Mucosa of descending colon (tissue), 3 donors: ENCODE results near the gene PPARA. TPM values are rescaled to one million over a fixed set of nuclear protein-coding genes. Genes with fewer than 3 reads are reported as not detected.

Experiments
- ATAC-seq: fragments of 200-7000 bp; cut with Tn5 transposase; one replicate; pipeline ENCODE4 v1.9.1; 2020; ENCODE audit warnings: mild to moderate bottlenecking, moderate library complexity
- DNase-seq, 3 donors: peaks; one replicate each; pipeline ENCODE4 v3.0.0-alpha.2; 2020
- H3K36me3 ChIP-seq: fragments of 200-600 bp; one replicate; pipeline ENCODE4 v1.8.0; 2021; ENCODE audit warnings: low read depth, mild to moderate bottlenecking
- H3K4me1 ChIP-seq: fragments of 200-600 bp; one replicate; pipeline ENCODE4 v1.8.0; 2021; ENCODE audit warnings: low read depth, mild to moderate bottlenecking
- H3K4me3 ChIP-seq: fragments of 200-600 bp; one replicate; pipeline ENCODE4 v1.8.0; 2021; ENCODE audit warnings: mild to moderate bottlenecking
- H3K9me3 ChIP-seq: fragments of 200-600 bp; one replicate; pipeline ENCODE4 v1.8.0; 2021; ENCODE audit warnings: mild to moderate bottlenecking
- CTCF ChIP-seq: fragments of 200-600 bp; IDR thresholded peaks from one replicate; pipeline ENCODE4 v1.8.0; 2022; ENCODE audit warnings: antibody characterized with exemption, mild to moderate bottlenecking
- intact Hi-C, 2 donors: fragments of 100-400 bp; cut with DNase I in 1 of 2; cut with micrococcal nuclease in 1 of 2; formaldehyde crosslinking; loops; one replicate each; pipeline versions ENCODE4 v1.11.0 to v1.11.1; 2022; cut with DNase I, micrococcal nuclease
- total RNA-seq, 3 donors: library from RNA; stranded (reverse); fragmentation: NEBNext Ultra II Directional in 2 of 3; extraction: Animal tissue kit (Norgen Biotek cat#: 25700) in 2 of 3; gene quantifications; one replicate each; pipeline versions ENCODE4 v1.2.1 to v1.2.4, GENCODE V29; 2021 to 2023
- donor health status: DM: no; HTN: no; CAD: no; lungs with moderate emphysema.
- donor health status: DM: no; HTN: no; CAD: no.
- donor health status: DM: no; HTN: yes; CAD: no.

PPARA gene
- total RNA-seq, 3 donors from 2014 or later = 57.9 to 81.4 (median 58.5) TPM

- Histone ChIP-seq H3K4me3 (no peak overlapping the region), H3K36me3 (no peaks in the 10 kb centered on the region), H3K4me1 (no peaks in the 10 kb centered on the region), H3K9me3 (peaks cover 13% of the 10 kb centered on the region)
- DNase-seq (no peak), ATAC-seq (no peak)
- intact Hi-C loops = no loop called here
- TF ChIP-seq CTCF = no peak
Observed at GRCh38 chr22:46209262-46209661, 58.9 kb downstream of the PPARA start.

GRCh38 chr22:46212195-46212594, 61.9 kb downstream of the PPARA start:
- TF ChIP-seq CTCF = no peak
- Histone ChIP-seq H3K4me1 (no peaks in the 10 kb centered on the region), H3K9me3 (peaks cover 13% of the 10 kb centered on the region), H3K36me3 (peaks cover 8% of the 10 kb centered on the region), H3K4me3 (no peak overlapping the region)
- no peak for DNase-seq
- no peak for ATAC-seq
- intact Hi-C loops = no loop called here

GRCh38 chr22:46213052-46213451, 62.7 kb downstream of the PPARA start:
- Histone ChIP-seq H3K36me3 (peaks cover 8% of the 10 kb centered on the region), H3K4me1 (no peaks in the 10 kb centered on the region), H3K9me3 (peaks cover 13% of the 10 kb centered on the region), H3K4me3 (no peak overlapping the region)
- intact Hi-C loops = no loop called here
- DNase-seq (no peak), ATAC-seq (no peak)
- TF ChIP-seq CTCF = no peak

GRCh38 chr22:46214149-46214548, 63.8 kb downstream of the PPARA start:
- intact Hi-C loops = no loop called here
- H3K36me3 ChIP-seq = peaks cover 8% of the 10 kb centered on the region

GRCh38 chr22:46214616-46215015, 64.3 kb downstream of the PPARA start:
- no peak for DNase-seq
- no peak for TF ChIP-seq CTCF
- Histone ChIP-seq H3K9me3 (peaks cover 2% of the 10 kb centered on the region), H3K36me3 (peaks cover 8% of the 10 kb centered on the region), H3K4me1 (no peaks in the 10 kb centered on the region), H3K4me3 (no peak overlapping the region)
- intact Hi-C loops = no loop called here
- ATAC-seq = no peak

More at GRCh38 chr22:46214149-46214548, 63.8 kb downstream of the PPARA start:
- DNase-seq (no peak), ATAC-seq (no peak)
- no peak for TF ChIP-seq CTCF
- Histone ChIP-seq H3K4me3 (no peak overlapping the region), H3K4me1 (no peaks in the 10 kb centered on the region), H3K9me3 (peaks cover 6% of the 10 kb centered on the region)

- H3K4me1 ChIP-seq = no peaks in the 10 kb centered on the region
- no peak overlapping the region for H3K4me3 ChIP-seq
- intact Hi-C loops = no loop called here
- ATAC-seq (peak; percentile 22), DNase-seq (no peak)
- H3K9me3 ChIP-seq = no peaks in the 10 kb centered on the region
- peaks cover 15% of the 10 kb centered on the region for H3K36me3 ChIP-seq
- no peak for TF ChIP-seq CTCF
Observed at GRCh38 chr22:46219636-46220035, 69.3 kb downstream of the PPARA start.
